Small intestine (tissue), 7 donors: ENCODE data around the gene GRM8. TPM values are rescaled to one million over a fixed set of nuclear protein-coding genes. Genes with fewer than 3 reads are reported as not detected.

ENCODE experiments used
- DNase-seq, 2 donors: peaks; one replicate each; pipeline versions ENCODE4 v3.0.0 to v3.0.0-alpha.2; 2013
- FAIRE-seq: peaks from 2 replicates; lab custom pipeline; 2012; peaks lifted over from hg19 to GRCh38; lab: Jason Lieb, UNC
- H3K27ac ChIP-seq, 3 donors: one replicate each; pipeline ENCODE4 v1.5.1; 2013; ENCODE audit warnings: low read length in 2 of 3, mild to moderate bottlenecking in 2 of 3, control low read depth in 1 of 3, inconsistent platforms in 1 of 3, low read depth in 1 of 3, moderate library complexity in 1 of 3
- H3K27me3 ChIP-seq, 3 donors: one replicate each; pipeline ENCODE4 v1.6.1; 2013; ENCODE audit warnings: low read length in 3 of 3, inconsistent platforms in 1 of 3; ENCODE audit not compliant: control insufficient read depth in 3 of 3, insufficient read depth in 3 of 3
- H3K36me3 ChIP-seq, 3 donors: one replicate each; pipeline ENCODE4 v1.6.1; 2013; ENCODE audit warnings: low read length in 3 of 3, inconsistent platforms in 1 of 3, low read depth in 1 of 3, mild to moderate bottlenecking in 1 of 3, moderate library complexity in 1 of 3; ENCODE audit not compliant: control insufficient read depth in 3 of 3, insufficient read depth in 2 of 3
- H3K4me1 ChIP-seq, 3 donors: one replicate each; pipeline ENCODE4 v1.6.1; 2013; ENCODE audit warnings: low read length in 2 of 3, inconsistent platforms in 1 of 3, low read depth in 1 of 3, mild to moderate bottlenecking in 1 of 3, moderate library complexity in 1 of 3; ENCODE audit not compliant: control insufficient read depth in 3 of 3, insufficient read depth in 2 of 3
- H3K4me3 ChIP-seq, 3 donors: one replicate each; pipeline ENCODE4 v1.5.1; 2013; ENCODE audit warnings: low read length in 3 of 3, control low read depth in 1 of 3, inconsistent platforms in 1 of 3, low read depth in 1 of 3, mild to moderate bottlenecking in 1 of 3, moderate library complexity in 1 of 3
- H3K9me3 ChIP-seq, 2 donors: one replicate each; pipeline ENCODE4 v1.6.1; 2013; ENCODE audit warnings: low read depth in 1 of 2, low read length in 1 of 2; ENCODE audit not compliant: control insufficient read depth in 2 of 2, insufficient read depth in 1 of 2
- WGBS, 3 donors: extraction: QIAGEN DNeasy Blood & Tissue Kit; methylation state at CpG; one replicate each; pipeline ENCODE4 v1.1.7; 2013; 5-methylcytosine and 5-hydroxymethylcytosine counted together
- polyA plus RNA-seq, 4 donors: library from polyadenylated mRNA; stranded (reverse) in 3 of 4; unstranded in 1 of 4; fragments of 200-250 nt in 3 of 4; fragments of 120-200 nt in 1 of 4; gene quantifications; one replicate each; pipeline versions ENCODE4 v1.2.1 to v1.2.3, GENCODE V29; 2013
- donor health status: healthy with polysubstance abuse.
- donor health status: control.
- donor health status: control.
- donor health status: Bipolar disorder and iron deficiency.
- donor health status: healthy.

GRM8 gene
- polyA plus RNA-seq, 4 donors: 0.07 to 0.12 TPM; not detected in 2

GRCh38 chr7:127029823-127030222 is 222.9 kb downstream of the GRM8 start:
- no peak overlapping the region for H3K4me3 ChIP-seq
- no peak for FAIRE-seq
- H3K27me3 ChIP-seq: no peaks in the 10 kb centered on the region
- H3K9me3 ChIP-seq: peaks cover 0 to 1% of the 10 kb centered on the region in 2 donors
- no peak for DNase-seq
- H3K4me1 ChIP-seq: peaks cover 0 to 6% (median 0%) of the 10 kb centered on the region in 3 donors
- H3K27ac ChIP-seq: no peak overlapping the region
- WGBS, 3 donors: 80 to 90% (median 89%) methylated on average over 2 of the region's 2 CpGs
- no peaks in the 10 kb centered on the region for H3K36me3 ChIP-seq

DNA sequence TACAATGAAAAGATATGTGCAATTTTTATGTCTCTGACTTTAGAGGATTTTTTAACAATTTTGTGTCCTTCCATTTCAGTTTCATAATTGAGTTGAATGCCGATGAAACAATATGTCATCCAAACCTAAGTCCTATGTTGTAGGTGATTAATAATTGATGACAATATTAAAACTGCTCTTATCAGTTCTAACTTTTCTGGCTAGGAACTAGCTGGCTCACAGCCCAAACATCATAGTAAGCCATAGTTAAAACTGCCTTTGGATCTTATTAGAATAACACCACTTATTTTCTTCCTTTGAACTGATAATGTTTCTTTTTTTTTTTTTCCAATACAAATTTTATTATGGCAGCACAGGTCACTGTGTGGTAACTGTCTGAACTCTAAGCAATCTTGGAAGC is 230.9 kb downstream of the GRM8 start:
- DNase-seq: peak in 1 of 2 donors; percentile 48

GRCh38 chr7:127021019-127021738 is 231.6 kb downstream of the GRM8 start:
- Histone ChIP-seq H3K9me3 (no peaks in the 10 kb centered on the region), H3K4me1 (peaks cover 0 to 2% (median 0%) of the 10 kb centered on the region in 3 donors), H3K36me3 (no peaks in the 10 kb centered on the region), H3K27ac (no peak overlapping the region), H3K27me3 (no peaks in the 10 kb centered on the region), H3K4me3 (no peak overlapping the region)
- peak; percentile 35 to 58 for DNase-seq
- no peak for FAIRE-seq

More for the DNA sequence above, 230.9 kb downstream of the GRM8 start:
- Histone ChIP-seq H3K27me3 (no peaks in the 10 kb centered on the region), H3K36me3 (no peaks in the 10 kb centered on the region), H3K9me3 (no peaks in the 10 kb centered on the region), H3K4me1 (peaks cover 0 to 2% (median 0%) of the 10 kb centered on the region in 3 donors), H3K4me3 (no peak overlapping the region), H3K27ac (no peak overlapping the region)
- 23 to 61% (median 30%) methylated on average over 1 of the region's 1 CpG for WGBS, 3 donors
- FAIRE-seq: no peak

GRCh38 chr7:127018889-127019288 is 233.9 kb downstream of the GRM8 start:
- 56 to 71% (median 64%) methylated on average over 2 of the region's 2 CpGs for WGBS, 3 donors
- H3K27me3 ChIP-seq: no peaks in the 10 kb centered on the region
- H3K36me3 ChIP-seq: no peaks in the 10 kb centered on the region
- H3K4me1 ChIP-seq: peaks cover 0 to 2% (median 0%) of the 10 kb centered on the region in 3 donors
- H3K4me3 ChIP-seq: no peak overlapping the region
- no peak overlapping the region for H3K27ac ChIP-seq
- H3K9me3 ChIP-seq: no peaks in the 10 kb centered on the region
- FAIRE-seq: no peak
- DNase-seq: no peak

GRCh38 chr7:127017196-127017595 is 235.5 kb downstream of the GRM8 start:
- 67 to 74% (median 70%) methylated on average over 2 of the region's 2 CpGs for WGBS, 3 donors
- DNase-seq: no peak
- no peak for FAIRE-seq

DNA sequence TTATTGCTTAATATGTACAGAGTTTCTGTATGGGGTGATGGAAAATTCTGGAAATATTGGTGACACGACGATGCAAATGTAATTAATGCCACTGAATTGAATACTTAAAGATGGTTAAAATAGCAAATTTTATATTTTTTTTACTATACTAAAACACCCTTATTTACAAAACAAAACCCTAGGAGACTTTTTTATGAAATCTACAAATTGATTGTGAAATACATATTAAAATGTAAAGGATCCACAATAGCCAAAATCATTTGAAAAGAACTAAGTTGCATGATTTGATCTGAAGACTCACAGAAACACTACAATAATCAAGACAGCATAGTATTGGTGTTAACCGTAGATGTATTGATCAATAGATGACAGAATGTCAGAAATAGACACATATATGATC is 252.0 kb downstream of the GRM8 start:
- WGBS, 3 donors: 86 to 91% (median 89%) methylated on average over 3 of the region's 3 CpGs
- no peaks in the 10 kb centered on the region for H3K27me3 ChIP-seq
- H3K9me3 ChIP-seq: no peaks in the 10 kb centered on the region
- no peak overlapping the region for H3K27ac ChIP-seq
- FAIRE-seq (no peak), DNase-seq (no peak)
- no peak overlapping the region for H3K4me3 ChIP-seq
- H3K36me3 ChIP-seq: no peaks in the 10 kb centered on the region
- no peaks in the 10 kb centered on the region for H3K4me1 ChIP-seq

More at GRCh38 chr7:127017196-127017595, 235.5 kb downstream of the GRM8 start:
- H3K27ac ChIP-seq: no peak overlapping the region
- peaks cover 0 to 2% (median 0%) of the 10 kb centered on the region in 3 donors for H3K4me1 ChIP-seq
- H3K4me3 ChIP-seq: no peak overlapping the region
- H3K27me3 ChIP-seq: no peaks in the 10 kb centered on the region
- H3K36me3 ChIP-seq: no peaks in the 10 kb centered on the region
- no peaks in the 10 kb centered on the region for H3K9me3 ChIP-seq

DNA sequence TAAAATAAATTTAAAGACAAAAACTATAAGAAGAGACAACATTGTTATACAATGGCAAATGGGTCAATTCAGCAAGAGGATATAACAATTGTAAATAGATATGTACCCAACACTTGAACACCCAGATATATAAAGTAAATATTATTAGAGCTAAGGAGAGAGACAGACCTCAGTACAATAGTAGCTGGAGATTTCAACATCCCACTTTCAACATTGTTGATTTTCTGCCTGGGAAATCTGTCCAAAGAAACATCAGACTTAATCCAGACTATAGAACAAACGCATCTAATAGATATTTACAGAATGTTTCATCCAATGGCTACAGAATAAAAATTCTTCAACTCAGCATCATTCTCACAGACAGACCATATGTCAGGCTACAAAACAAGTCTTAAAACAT is 256.1 kb downstream of the GRM8 start:
- no peak for DNase-seq
- Histone ChIP-seq H3K36me3 (no peaks in the 10 kb centered on the region), H3K4me3 (no peak overlapping the region), H3K9me3 (peaks cover 0 to 3% of the 10 kb centered on the region in 2 donors), H3K27ac (no peak overlapping the region), H3K4me1 (no peaks in the 10 kb centered on the region), H3K27me3 (no peaks in the 10 kb centered on the region)
- no peak for FAIRE-seq
- 30 to 81% (median 53%) methylated on average over 1 of the region's 1 CpG for whole genome bisulfite sequencing, 3 donors

- Histone ChIP-seq H3K9me3 (peaks cover 0 to 6% of the 10 kb centered on the region in 2 donors), H3K27me3 (no peaks in the 10 kb centered on the region), H3K27ac (no peak overlapping the region), H3K4me1 (no peaks in the 10 kb centered on the region), H3K36me3 (no peaks in the 10 kb centered on the region), H3K4me3 (no peak overlapping the region)
- no peak for FAIRE-seq
- DNase-seq: no peak
- WGBS, 3 donors: 82 to 91% (median 85%) methylated on average over 2 of the region's 2 CpGs
Measured at GRCh38 chr7:126993626-126994213, 259.0 kb downstream of the GRM8 start.
